Prostate gland (tissue), 2 donors: ENCODE data around the gene ACSS3.

Experiments
- POLR2A ChIP-seq: fragments of 450-650 bp; IDR thresholded peaks from one replicate; pipeline ENCODE4 v1.6.1; 2016; ENCODE audit warnings: antibody characterized with exemption, mild to moderate bottlenecking
- TF ChIP-seq, protein P1 (sequence below), 4 experiments: fragments of 200-600 bp in 2 of 4; fragments of 450-650 bp in 2 of 4; sonication (generic) in 2 of 4; IDR thresholded peaks; 1 replicate in 3 of 4; 2 replicates in 1 of 4; pipeline ENCODE4 v1.5.1; 2016 to 2019; ENCODE audit warnings: antibody characterized with exemption in 4 of 4, mild to moderate bottlenecking in 2 of 4, moderate library complexity in 2 of 4

DNA sequence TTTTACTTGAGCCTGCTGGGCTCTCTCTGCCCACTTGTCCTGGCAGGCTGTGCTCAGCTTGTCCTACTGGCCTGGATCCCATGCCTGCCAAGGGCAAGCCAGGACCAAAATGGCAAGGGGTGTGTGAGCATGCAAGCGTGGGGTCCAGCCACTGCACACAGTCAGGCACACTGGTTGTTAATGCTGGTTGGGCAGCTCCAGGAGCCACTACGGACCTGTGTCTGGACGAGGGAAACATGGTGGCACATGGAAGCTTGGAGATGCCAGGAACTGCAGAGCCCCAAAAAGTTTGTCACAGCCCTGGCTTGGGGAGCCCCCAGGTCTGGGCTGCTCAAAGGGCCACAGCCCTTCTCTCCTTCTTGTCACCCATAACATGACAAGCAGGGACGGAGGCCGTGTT lies 83.8 kb downstream of the ACSS3 start:
- TF ChIP-seq, protein P1, sequence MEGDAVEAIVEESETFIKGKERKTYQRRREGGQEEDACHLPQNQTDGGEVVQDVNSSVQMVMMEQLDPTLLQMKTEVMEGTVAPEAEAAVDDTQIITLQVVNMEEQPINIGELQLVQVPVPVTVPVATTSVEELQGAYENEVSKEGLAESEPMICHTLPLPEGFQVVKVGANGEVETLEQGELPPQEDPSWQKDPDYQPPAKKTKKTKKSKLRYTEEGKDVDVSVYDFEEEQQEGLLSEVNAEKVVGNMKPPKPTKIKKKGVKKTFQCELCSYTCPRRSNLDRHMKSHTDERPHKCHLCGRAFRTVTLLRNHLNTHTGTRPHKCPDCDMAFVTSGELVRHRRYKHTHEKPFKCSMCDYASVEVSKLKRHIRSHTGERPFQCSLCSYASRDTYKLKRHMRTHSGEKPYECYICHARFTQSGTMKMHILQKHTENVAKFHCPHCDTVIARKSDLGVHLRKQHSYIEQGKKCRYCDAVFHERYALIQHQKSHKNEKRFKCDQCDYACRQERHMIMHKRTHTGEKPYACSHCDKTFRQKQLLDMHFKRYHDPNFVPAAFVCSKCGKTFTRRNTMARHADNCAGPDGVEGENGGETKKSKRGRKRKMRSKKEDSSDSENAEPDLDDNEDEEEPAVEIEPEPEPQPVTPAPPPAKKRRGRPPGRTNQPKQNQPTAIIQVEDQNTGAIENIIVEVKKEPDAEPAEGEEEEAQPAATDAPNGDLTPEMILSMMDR (IDR thresholded peaks at IDR 0.05) = no peak
- no peak for TF ChIP-seq POLR2A
